Kidney (tissue), 14 donors: ENCODE data around the gene HIC1. TPM values are rescaled to one million over a fixed set of nuclear protein-coding genes. Genes with fewer than 3 reads are reported as not detected.
A peak's percentile ranks its signal among the peaks of the same experiment; 100 is the strongest.

Source experiments
- DNase-seq, 5 donors: peaks; one replicate each; pipeline ENCODE4 v3.0.0-alpha.2; 2013 to 2020
- FAIRE-seq: peaks from 2 replicates; lab custom pipeline; 2012; peaks lifted over from hg19 to GRCh38; lab: Jason Lieb, UNC
- H3K27ac ChIP-seq, 2 donors: one replicate each; pipeline ENCODE4 v1.7.0; 2013; ENCODE audit warnings: low read depth in 2 of 2, low read length in 2 of 2, inconsistent platforms in 1 of 2
- H3K27me3 ChIP-seq: one replicate; pipeline ENCODE4 v1.7.1; 2013; ENCODE audit warnings: low read length, inconsistent platforms; ENCODE audit not compliant: control insufficient read depth, insufficient read depth
- H3K36me3 ChIP-seq, 3 donors: one replicate each; pipeline versions ENCODE4 v1.7.0 to v1.7.1; 2013; ENCODE audit warnings: low read length in 3 of 3, control low read depth in 1 of 3, inconsistent platforms in 1 of 3; ENCODE audit not compliant: insufficient read depth in 3 of 3, control insufficient read depth in 2 of 3
- H3K4me1 ChIP-seq, 3 donors: one replicate each; pipeline versions ENCODE4 v1.7.0 to v1.7.1; 2013; ENCODE audit warnings: low read length in 3 of 3, inconsistent platforms in 1 of 3, low read depth in 1 of 3; ENCODE audit not compliant: control insufficient read depth in 2 of 3, insufficient read depth in 2 of 3
- H3K4me3 ChIP-seq, 3 donors: one replicate each; pipeline versions ENCODE4 v1.7.0 to v1.8.1; 2013; ENCODE audit warnings: low read length in 3 of 3, control low read depth in 1 of 3, inconsistent platforms in 1 of 3
- H3K9ac ChIP-seq, 3 donors: one replicate each; pipeline versions ENCODE4 v1.7.0 to v1.7.1; 2013; ENCODE audit warnings: low read length in 3 of 3, control low read depth in 1 of 3, inconsistent platforms in 1 of 3
- H3K9me3 ChIP-seq, 3 donors: one replicate each; pipeline versions ENCODE4 v1.7.0 to v1.7.1; 2013; ENCODE audit warnings: low read length in 3 of 3, control low read depth in 1 of 3, inconsistent platforms in 1 of 3; ENCODE audit not compliant: control insufficient read depth in 2 of 3, insufficient read depth in 1 of 3
- intact Hi-C: fragments of 100-400 bp; cut with DNase I; formaldehyde crosslinking; loops from one replicate; pipeline ENCODE4 v1.11.1; 2022
- polyA plus RNA-seq: library from polyadenylated mRNA; stranded (reverse); fragments of 350-450 nt; fragmentation: Illumina TruSeq; extraction: RNeasy Lipid Tissue Mini Kit (QIAGEN cat#74804); gene quantifications from one replicate; pipeline ENCODE4 v1.2.3, GENCODE V29; 2014; ENCODE audit warnings: low read depth, low replicate concordance; ENCODE audit not compliant: insufficient read depth
- total RNA-seq: library from RNA; stranded (reverse); fragmentation: NEBNext Ultra II Directional; extraction: Animal tissue kit (Norgen Biotek cat#: 25700); gene quantifications from one replicate; pipeline ENCODE4 v1.2.1, GENCODE V29; 2021
- TF ChIP-seq, protein P1 (sequence below): IDR thresholded peaks from 3 replicates; pipeline ENCODE4 v1.5.1; 2012; ENCODE audit warnings: mild to moderate bottlenecking, moderate library complexity, borderline replicate concordance; ENCODE audit not compliant: insufficient read depth; ENCODE audit errors: extremely low read depth
- donor health status: control.
- donor health status: control.
- donor health status: control.
- donor health status: control.
- donor health status: control.
- donor health status: DM: yes; HTN: yes; CAD: no.
- donor health status: Normal renal cell carcinoma (clear cell type).

The HIC1 gene
- total and polyA plus RNA-seq, 2 donors from 2014 or later = 2.7 to 13.0 TPM

DNA sequence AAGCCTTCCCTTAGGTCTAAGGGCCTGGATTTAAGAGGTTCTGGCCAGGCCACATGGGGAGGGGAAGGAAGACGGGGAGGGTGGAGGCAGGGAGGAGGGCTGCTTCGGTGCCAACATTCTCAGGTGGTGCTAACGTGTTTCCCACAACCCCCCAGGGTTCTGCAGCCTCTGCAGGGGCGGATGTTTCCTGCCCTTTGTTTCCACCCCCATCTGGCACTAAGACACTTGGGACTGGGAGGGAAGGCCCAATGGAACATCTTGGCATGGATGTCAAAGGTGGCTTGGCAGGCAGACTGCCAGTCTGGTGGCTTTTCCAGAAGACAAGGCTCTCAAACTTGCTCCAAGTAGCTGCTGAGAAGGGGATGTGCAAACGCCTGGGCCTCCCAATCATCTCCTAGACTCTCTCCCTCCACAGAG is 12.7 kb downstream of the HIC1 start:
- intact Hi-C loops = no loop called here
- Histone ChIP-seq H3K4me1 (peaks cover 0 to 18% (median 7%) of the 10 kb centered on the region in 3 donors), H3K27ac (peak overlapping the region; percentile 60 to 71), H3K36me3 (peaks cover 0 to 6% (median 0%) of the 10 kb centered on the region in 3 donors), H3K9me3 (no peaks in the 10 kb centered on the region), H3K27me3 (no peaks in the 10 kb centered on the region), H3K4me3 (no peak overlapping the region), H3K9ac (no peak overlapping the region)
- peak in 3 of 5 donors; percentile 8 to 41 (median 37) for DNase-seq
- TF ChIP-seq, protein P1, sequence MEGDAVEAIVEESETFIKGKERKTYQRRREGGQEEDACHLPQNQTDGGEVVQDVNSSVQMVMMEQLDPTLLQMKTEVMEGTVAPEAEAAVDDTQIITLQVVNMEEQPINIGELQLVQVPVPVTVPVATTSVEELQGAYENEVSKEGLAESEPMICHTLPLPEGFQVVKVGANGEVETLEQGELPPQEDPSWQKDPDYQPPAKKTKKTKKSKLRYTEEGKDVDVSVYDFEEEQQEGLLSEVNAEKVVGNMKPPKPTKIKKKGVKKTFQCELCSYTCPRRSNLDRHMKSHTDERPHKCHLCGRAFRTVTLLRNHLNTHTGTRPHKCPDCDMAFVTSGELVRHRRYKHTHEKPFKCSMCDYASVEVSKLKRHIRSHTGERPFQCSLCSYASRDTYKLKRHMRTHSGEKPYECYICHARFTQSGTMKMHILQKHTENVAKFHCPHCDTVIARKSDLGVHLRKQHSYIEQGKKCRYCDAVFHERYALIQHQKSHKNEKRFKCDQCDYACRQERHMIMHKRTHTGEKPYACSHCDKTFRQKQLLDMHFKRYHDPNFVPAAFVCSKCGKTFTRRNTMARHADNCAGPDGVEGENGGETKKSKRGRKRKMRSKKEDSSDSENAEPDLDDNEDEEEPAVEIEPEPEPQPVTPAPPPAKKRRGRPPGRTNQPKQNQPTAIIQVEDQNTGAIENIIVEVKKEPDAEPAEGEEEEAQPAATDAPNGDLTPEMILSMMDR = no peak
- no peak for FAIRE-seq

- H3K9ac ChIP-seq = no peak overlapping the region
- no peak for FAIRE-seq
Measured at GRCh38 chr17:2068031-2068518, 13.2 kb downstream of the HIC1 start.

GRCh38 chr17:2068519-2069051 is 13.7 kb downstream of the HIC1 start:
- TF ChIP-seq, protein P1 = no peak

More at GRCh38 chr17:2068031-2068518, 13.2 kb downstream of the HIC1 start:
- Histone ChIP-seq H3K9me3 (no peaks in the 10 kb centered on the region), H3K4me1 (peaks cover 0 to 18% (median 7%) of the 10 kb centered on the region in 3 donors), H3K27ac (peak overlapping the region; percentile 60 to 71), H3K4me3 (no peak overlapping the region), H3K27me3 (no peaks in the 10 kb centered on the region), H3K36me3 (peaks cover 0 to 6% (median 0%) of the 10 kb centered on the region in 3 donors)
- DNase-seq = peak in 2 of 5 donors; percentile 25 to 44
- TF ChIP-seq, protein P1 = no peak
- intact Hi-C loops = no loop called here

More at GRCh38 chr17:2068519-2069051, 13.7 kb downstream of the HIC1 start:
- intact Hi-C loops = no loop called here
- Histone ChIP-seq H3K36me3 (peaks cover 0 to 6% (median 0%) of the 10 kb centered on the region in 3 donors), H3K27me3 (no peaks in the 10 kb centered on the region), H3K27ac (no peak overlapping the region), H3K4me1 (peaks cover 0 to 18% (median 7%) of the 10 kb centered on the region in 3 donors), H3K4me3 (no peak overlapping the region), H3K9me3 (no peaks in the 10 kb centered on the region), H3K9ac (no peak overlapping the region)
- FAIRE-seq (no peak), DNase-seq (peak in 4 of 5 donors; percentile 8 to 79 (median 31))
